Fibroblast of the aortic adventitia (primary cell): ENCODE data around the gene DLG5. TPM values are rescaled to one million over a fixed set of nuclear protein-coding genes. Genes with fewer than 3 reads are reported as not detected.

Experiments used
- DNase-seq: peaks from one replicate; pipeline ENCODE4 v3.0.0-alpha.2; 2010; ENCODE audit warnings: low read depth
- H3K4me3 ChIP-seq: 2 replicates; pipeline ENCODE4 v1.5.1; 2011; ENCODE audit warnings: low read depth, mild to moderate bottlenecking, control low read depth, low read length, moderate library complexity
- small RNA-seq: library from RNA; depleted of rRNA; stranded (forward); fragments of <200 nt; gene quantifications from one replicate; pipeline ENCODE3, GENCODE V24; 2012
- total RNA-seq: library from RNA; depleted of rRNA; stranded (reverse); fragments of >200 nt; gene quantifications from 2 replicates; pipeline ENCODE4 v1.2.3, GENCODE V29; 2012; ENCODE audit warnings: low replicate concordance
- TF ChIP-seq, protein P1 (sequence below): IDR thresholded peaks from 2 replicates; pipeline ENCODE4 v1.5.1; 2011; ENCODE audit warnings: mild to moderate bottlenecking, low read length, control low read depth, inconsistent platforms; ENCODE audit not compliant: insufficient read depth

Gene DLG5
- total RNA-seq, 1 donor = 42.7 TPM

DNA sequence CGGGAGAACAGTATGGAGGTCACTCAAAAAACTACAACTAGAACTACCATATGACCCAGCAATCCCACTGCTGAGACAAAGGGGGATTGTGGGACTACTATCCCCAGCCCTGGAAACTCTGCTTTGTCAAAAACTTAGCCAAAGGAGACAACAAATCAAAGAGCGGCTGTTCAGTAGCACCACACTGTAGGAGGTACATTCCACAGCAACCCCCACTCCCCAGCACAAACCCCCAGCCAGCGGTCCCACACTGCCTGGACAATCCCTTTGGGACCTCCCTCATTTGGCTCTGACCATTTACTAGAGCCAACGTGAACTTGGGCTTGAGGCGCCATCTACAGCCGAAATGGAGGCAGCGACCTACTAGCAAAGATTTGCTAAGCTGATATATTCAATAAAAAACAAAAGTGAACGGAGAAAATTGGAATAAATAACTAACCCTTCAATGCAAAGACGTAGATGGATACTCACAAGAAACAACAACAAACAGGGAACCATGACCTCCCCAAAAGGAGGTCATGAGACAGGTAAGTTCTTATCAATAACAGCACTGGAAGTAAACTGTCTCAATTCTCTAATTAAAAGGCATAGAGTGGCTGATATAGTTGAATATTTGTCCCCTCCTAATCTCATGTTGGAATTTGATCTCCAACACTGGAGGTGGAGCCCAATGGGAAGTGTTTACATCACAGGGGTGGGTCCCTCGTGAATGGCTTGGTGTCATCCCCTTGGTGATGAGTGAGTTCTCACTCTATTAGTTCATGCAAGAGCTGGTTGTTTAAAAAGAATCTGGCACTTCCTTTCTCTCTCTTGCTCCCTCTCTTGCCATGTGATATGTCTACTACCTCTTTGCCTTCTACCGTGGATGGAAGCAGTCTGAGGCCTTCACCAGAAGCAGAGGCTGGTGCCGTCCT, 170.0 kb downstream of the DLG5 start:
- peak; percentile 80 for DNase-seq
- no peak overlapping the region for H3K4me3 ChIP-seq
- TF ChIP-seq, protein P1, sequence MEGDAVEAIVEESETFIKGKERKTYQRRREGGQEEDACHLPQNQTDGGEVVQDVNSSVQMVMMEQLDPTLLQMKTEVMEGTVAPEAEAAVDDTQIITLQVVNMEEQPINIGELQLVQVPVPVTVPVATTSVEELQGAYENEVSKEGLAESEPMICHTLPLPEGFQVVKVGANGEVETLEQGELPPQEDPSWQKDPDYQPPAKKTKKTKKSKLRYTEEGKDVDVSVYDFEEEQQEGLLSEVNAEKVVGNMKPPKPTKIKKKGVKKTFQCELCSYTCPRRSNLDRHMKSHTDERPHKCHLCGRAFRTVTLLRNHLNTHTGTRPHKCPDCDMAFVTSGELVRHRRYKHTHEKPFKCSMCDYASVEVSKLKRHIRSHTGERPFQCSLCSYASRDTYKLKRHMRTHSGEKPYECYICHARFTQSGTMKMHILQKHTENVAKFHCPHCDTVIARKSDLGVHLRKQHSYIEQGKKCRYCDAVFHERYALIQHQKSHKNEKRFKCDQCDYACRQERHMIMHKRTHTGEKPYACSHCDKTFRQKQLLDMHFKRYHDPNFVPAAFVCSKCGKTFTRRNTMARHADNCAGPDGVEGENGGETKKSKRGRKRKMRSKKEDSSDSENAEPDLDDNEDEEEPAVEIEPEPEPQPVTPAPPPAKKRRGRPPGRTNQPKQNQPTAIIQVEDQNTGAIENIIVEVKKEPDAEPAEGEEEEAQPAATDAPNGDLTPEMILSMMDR = peak; percentile 82

DNA sequence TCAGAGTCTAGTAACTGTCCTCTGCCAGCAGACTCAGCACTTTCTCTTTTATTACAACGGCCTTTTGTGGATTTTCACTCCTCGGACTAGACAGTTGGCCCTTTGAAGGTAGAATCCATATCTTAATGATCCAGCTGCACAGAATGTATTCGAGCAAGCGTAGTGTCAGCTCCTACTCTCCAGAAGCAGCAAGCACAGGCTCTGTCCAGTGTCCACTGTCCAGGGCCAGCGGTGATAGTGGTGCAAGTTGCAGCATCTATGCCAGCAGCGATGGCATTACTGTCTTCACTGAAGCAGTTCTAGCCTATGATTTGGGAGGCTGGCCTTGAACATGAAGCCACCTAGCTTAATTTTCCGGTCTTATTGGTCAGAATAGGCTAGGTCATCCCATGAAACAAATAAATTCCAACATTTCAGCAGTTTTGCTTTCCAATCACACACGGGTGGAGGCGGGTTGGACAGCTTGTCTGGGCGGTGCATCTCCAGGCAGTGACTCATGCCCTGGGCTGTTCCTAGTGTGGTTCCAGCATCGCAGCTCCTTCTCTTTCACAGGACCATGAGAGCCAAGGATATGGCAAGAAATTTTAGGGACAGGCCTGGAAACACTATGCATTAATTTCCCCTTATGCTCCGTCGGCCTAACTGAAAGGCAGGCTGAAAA, 180.4 kb downstream of the DLG5 start:
- TF ChIP-seq, protein P1 = no peak
- DNase-seq = peak; percentile 79
- no peak overlapping the region for H3K4me3 ChIP-seq

DNA sequence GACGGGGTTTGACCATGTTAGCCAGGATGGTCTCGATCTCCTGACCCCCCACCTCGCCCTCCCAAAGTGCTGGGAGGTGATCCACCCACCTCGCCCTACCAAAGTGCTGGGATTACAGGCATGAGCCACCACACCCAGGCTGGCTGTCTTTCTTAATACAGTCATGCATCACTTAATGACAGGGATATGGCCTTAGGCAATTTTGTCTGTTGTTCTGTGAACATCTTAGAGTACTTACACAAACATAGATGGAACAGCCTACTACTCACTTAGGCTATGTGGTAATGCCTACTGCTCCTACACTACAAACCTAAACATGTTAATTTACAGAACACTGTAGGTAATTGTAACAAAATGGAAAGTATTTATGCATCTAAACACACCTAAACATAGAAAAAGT, 182.3 kb downstream of the DLG5 start:
- no peak for DNase-seq
- TF ChIP-seq, protein P1 = no peak
- H3K4me3 ChIP-seq = no peak overlapping the region

DNA sequence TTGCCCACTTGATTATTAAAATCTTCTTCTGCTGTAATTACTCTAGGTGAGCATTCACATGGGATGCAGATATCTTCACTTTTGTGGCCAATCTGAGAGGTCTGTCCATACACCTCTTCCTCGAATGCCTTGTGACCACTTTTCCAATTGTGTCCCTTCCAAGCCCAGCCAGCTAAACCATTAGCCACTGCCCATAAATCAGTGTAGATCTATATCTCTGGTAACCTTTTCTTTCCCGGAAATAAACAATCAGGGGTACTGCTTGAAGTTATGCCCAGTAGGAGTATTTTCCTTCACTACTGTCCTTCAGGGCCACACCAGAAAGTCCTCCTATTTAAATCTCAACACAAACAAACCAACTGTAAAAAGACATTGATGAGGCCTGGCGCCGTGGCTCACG, 184.4 kb downstream of the DLG5 start:
- DNase-seq = no peak
- TF ChIP-seq, protein P1 = no peak
- no peak overlapping the region for H3K4me3 ChIP-seq

DNA sequence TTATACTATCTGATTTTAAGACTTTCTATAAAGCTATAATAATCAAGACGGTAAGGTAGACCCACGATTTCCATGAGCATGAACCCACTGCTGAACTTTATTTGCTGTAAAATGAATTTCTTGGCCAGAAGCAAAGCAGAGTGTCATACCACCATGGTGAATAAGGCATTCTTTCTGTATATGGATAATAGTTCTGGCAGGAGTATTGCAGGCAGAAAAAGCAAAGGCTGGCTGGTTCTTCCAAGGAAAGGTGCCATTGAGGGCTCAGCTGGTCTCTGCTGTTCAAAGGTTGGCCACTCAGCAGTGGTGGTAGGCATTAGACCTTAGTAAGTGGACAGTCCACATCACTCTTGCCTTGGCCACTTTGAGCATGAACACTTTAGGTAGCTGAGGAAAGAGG, 184.8 kb downstream of the DLG5 start:
- DNase-seq = peak; percentile 52
- TF ChIP-seq, protein P1 = no peak
- no peak overlapping the region for H3K4me3 ChIP-seq

Small RNA genes lying within 50 kb of the gene (small RNA-seq; reads per million reads assigned to genes)
- gene RF00017 (not detected), gene RN7SL284P (not detected), gene RNU6-1266P (not detected)

Other genes with a start within 250 kb of the DLG5 start
- gene POLR3A, start 102.8 kb upstream of the DLG5 start, total RNA-seq = 10.5 and 17.5 TPM in 2 replicates
- gene RPS24, start 107.1 kb upstream of the DLG5 start, total RNA-seq = 3,008 and 3,613 TPM in 2 replicates